GM23338 (cell line): ENCODE results near the gene UGT2B17. TPM values are rescaled to one million over a fixed set of nuclear protein-coding genes. Genes with fewer than 3 reads are reported as not detected.

Experiments
- ATAC-seq: fragments of 200-7000 bp; cut with Tn5 transposase; 3 replicates; pipeline ENCODE4 v1.9.1; 2020
- DNase-seq: peaks from one replicate; pipeline ENCODE4 v3.0.0-alpha.2; 2015; ENCODE audit warnings: low spot score
- H2AFZ ChIP-seq: fragments of 200-600 bp; sonication (generic); 2 replicates; pipeline ENCODE4 v1.8.0; 2016; ENCODE audit warnings: antibody characterized with exemption, mild to moderate bottlenecking, moderate library complexity
- H3F3A ChIP-seq: fragments of 200-600 bp; sonication (generic); replicated peaks from 2 replicates; pipeline ENCODE4 v1.8.0; 2017; ENCODE audit warnings: antibody characterized with exemption, mixed run types, low read depth
- H3K27ac ChIP-seq: fragments of 200-600 bp; sonication (generic); 2 replicates; pipeline ENCODE4 v1.6.1; 2016; ENCODE audit warnings: low read depth
- H3K27me3 ChIP-seq: fragments of 200-600 bp; sonication (generic); 2 replicates; pipeline ENCODE4 v1.8.0; 2016; ENCODE audit warnings: mild to moderate bottlenecking, mixed run types, moderate library complexity; ENCODE audit not compliant: insufficient read depth
- H3K36me3 ChIP-seq: fragments of 200-600 bp; sonication (generic); 2 replicates; pipeline ENCODE4 v1.8.0; 2016; ENCODE audit warnings: mild to moderate bottlenecking; ENCODE audit not compliant: insufficient read depth
- H3K4me1 ChIP-seq: fragments of 200-600 bp; sonication (generic); 2 replicates; pipeline ENCODE4 v1.8.0; 2016; ENCODE audit warnings: mild to moderate bottlenecking, moderate library complexity; ENCODE audit not compliant: insufficient read depth
- H3K4me2 ChIP-seq: fragments of 200-600 bp; sonication (generic); 2 replicates; pipeline ENCODE4 v1.7.1; 2017; ENCODE audit warnings: mixed run types
- H3K4me3 ChIP-seq: fragments of 200-600 bp; sonication (generic); 2 replicates; pipeline ENCODE4 v1.6.1; 2016; ENCODE audit warnings: mixed run types
- H3K79me2 ChIP-seq: fragments of 200-600 bp; sonication (generic); replicated peaks from 2 replicates; pipeline ENCODE4 v1.8.0; 2017; ENCODE audit warnings: mild to moderate bottlenecking; ENCODE audit not compliant: insufficient read depth
- H3K9me2 ChIP-seq: fragments of 200-600 bp; sonication (generic); 2 replicates; pipeline ENCODE4 v1.8.0; 2017; ENCODE audit not compliant: insufficient read depth
- H4K20me1 ChIP-seq: fragments of 200-600 bp; sonication (generic); replicated peaks from 2 replicates; pipeline ENCODE4 v1.8.0; 2017; ENCODE audit warnings: mild to moderate bottlenecking; ENCODE audit not compliant: insufficient read depth
- H3K27ac Mint-ChIP-seq: 2 replicates; pipeline ENCODE4 v1.8.0; 2020; ENCODE audit warnings: inconsistent platforms, mild to moderate bottlenecking, moderate library complexity, mixed read lengths
- H3K27me3 Mint-ChIP-seq: 3 replicates; pipeline ENCODE4 v1.8.0; 2022; ENCODE audit warnings: low read depth, mild to moderate bottlenecking, moderate library complexity, mixed read lengths, inconsistent platforms; ENCODE audit not compliant: insufficient read depth, poor library complexity
- H3K36me3 Mint-ChIP-seq: 3 replicates; pipeline ENCODE4 v1.8.0; 2021; ENCODE audit warnings: low read depth, mild to moderate bottlenecking, inconsistent platforms, moderate library complexity, mixed read lengths
- H3K4me1 Mint-ChIP-seq: 3 replicates; pipeline ENCODE4 v1.8.0; 2020; ENCODE audit warnings: mild to moderate bottlenecking, inconsistent platforms, mixed read lengths
- H3K4me3 Mint-ChIP-seq: 3 replicates; pipeline ENCODE4 v1.8.0; 2021; ENCODE audit warnings: moderate library complexity, mild to moderate bottlenecking, inconsistent platforms, mixed read lengths
- H3K9me3 Mint-ChIP-seq: 3 replicates; pipeline ENCODE4 v1.8.0; 2020; ENCODE audit warnings: moderate library complexity, mild to moderate bottlenecking, inconsistent platforms, mixed read lengths
- CREB1 ChIP-seq: fragments of 250-450 bp; sonication (Bioruptor Pico); IDR thresholded peaks from 2 replicates; pipeline ENCODE4 v1.5.0; 2020; ENCODE audit warnings: low read depth, mild to moderate bottlenecking, moderate library complexity
- ETS1 ChIP-seq: IDR thresholded peaks from 2 replicates; pipeline ENCODE4 v1.6.1; 2016; ENCODE audit warnings: antibody characterized with exemption
- EZH2 ChIP-seq: fragments of 200-600 bp; sonication (generic); IDR thresholded peaks from one replicate; pipeline ENCODE4 v1.8.0; 2017; ENCODE audit warnings: antibody characterized with exemption, mild to moderate bottlenecking, low read depth; ENCODE audit not compliant: unreplicated experiment
- EZH2phosphoT487 ChIP-seq: fragments of 200-600 bp; sonication (generic); IDR thresholded peaks from one replicate; pipeline ENCODE4 v1.8.1; 2018; ENCODE audit warnings: antibody characterized with exemption; ENCODE audit not compliant: unreplicated experiment
- JUNB ChIP-seq: IDR thresholded peaks from one replicate; pipeline ENCODE4 v1.6.1; 2016; ENCODE audit warnings: antibody characterized with exemption; ENCODE audit not compliant: unreplicated experiment
- NANOG ChIP-seq: IDR thresholded peaks from 2 replicates; pipeline ENCODE4 v1.6.1; 2016; ENCODE audit warnings: antibody characterized with exemption, borderline replicate concordance
- POLR2AphosphoS5 ChIP-seq: IDR thresholded peaks from 2 replicates; pipeline ENCODE4 v1.6.1; 2016; ENCODE audit warnings: antibody characterized with exemption, low read depth
- STAT1 ChIP-seq: IDR thresholded peaks from one replicate; pipeline ENCODE4 v1.6.1; 2016; ENCODE audit warnings: antibody characterized with exemption; ENCODE audit not compliant: unreplicated experiment
- ZNF114 ChIP-seq: fragments of 250-450 bp; sonication (Bioruptor Pico); IDR thresholded peaks from 2 replicates; pipeline ENCODE4 v1.5.0; 2020; ENCODE audit warnings: mild to moderate bottlenecking, moderate library complexity
- ZNF331 ChIP-seq: fragments of 250-450 bp; sonication (Bioruptor Pico); IDR thresholded peaks from 2 replicates; pipeline ENCODE4 v1.5.0; 2020; ENCODE audit warnings: low read depth, mild to moderate bottlenecking, moderate library complexity
- ZNF462 ChIP-seq: fragments of 250-450 bp; sonication (Bioruptor Pico); IDR thresholded peaks from 2 replicates; pipeline ENCODE4 v1.5.0; 2020; ENCODE audit warnings: mild to moderate bottlenecking, moderate library complexity
- polyA plus RNA-seq: library from polyadenylated mRNA; unstranded; fragments of >200 nt; fragmentation: Nextera tagmentation; extraction: Ambion mirVana; gene quantifications from 2 replicates; pipeline ENCODE4 v1.2.1, GENCODE V29; 2016
- total RNA-seq: library from RNA; depleted of rRNA; stranded (reverse); fragments of >200 nt; shearing (Covaris generic); gene quantifications from 2 replicates; pipeline ENCODE4 v1.2.3, GENCODE V29; 2014
- TF ChIP-seq, protein P1 (sequence below): IDR thresholded peaks from one replicate; pipeline ENCODE4 v1.6.1; 2018; ENCODE audit warnings: antibody characterized with exemption; ENCODE audit not compliant: unreplicated experiment
- TF ChIP-seq, protein P2 (sequence below), 2 experiments: fragments of 200-600 bp in 1 of 2; sonication (generic) in 1 of 2; conservative IDR thresholded peaks; 2 replicates each; pipeline versions ENCODE4 v1.5.1 to v1.6.1; 2016 to 2017; ENCODE audit warnings: antibody characterized with exemption in 2 of 2, low read depth in 2 of 2, mild to moderate bottlenecking in 2 of 2, moderate library complexity in 1 of 2

The UGT2B17 gene
- total and polyA plus RNA-seq, 2 experiments from 2014 or later = not detected

DNA sequence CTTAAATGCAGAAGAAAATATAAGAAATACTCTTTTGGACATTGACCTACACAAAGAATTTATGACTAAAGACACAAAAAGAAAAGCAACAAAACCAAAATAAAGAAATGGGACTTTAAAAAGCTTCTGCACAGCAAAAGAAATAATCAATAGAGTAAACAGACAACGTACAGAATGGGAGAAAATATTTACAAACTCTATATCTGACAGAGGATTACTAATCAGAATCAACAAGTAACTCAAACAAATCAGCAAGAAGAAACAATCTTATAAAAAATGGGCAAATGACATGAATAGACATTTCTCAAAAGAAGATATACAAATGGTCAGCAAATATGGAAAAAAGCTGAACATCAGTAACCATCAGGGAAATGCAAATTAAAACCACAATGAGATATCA, 37.6 kb upstream of the UGT2B17 start:
- H3K36me3 Mint-ChIP-seq = no peaks in the 10 kb centered on the region
- Histone ChIP-seq H2AFZ (no peak overlapping the region), H3K9me2 (no peaks in the 10 kb centered on the region), H3K27ac (no peak overlapping the region), H3F3A (no peaks in the 10 kb centered on the region), H3K4me2 (no peak overlapping the region), H4K20me1 (no peaks in the 10 kb centered on the region), H3K27me3 (no peaks in the 10 kb centered on the region), H3K79me2 (no peaks in the 10 kb centered on the region), H3K4me1 (no peaks in the 10 kb centered on the region), H3K36me3 (no peaks in the 10 kb centered on the region), H3K4me3 (no peak overlapping the region)
- H3K4me3 Mint-ChIP-seq = no peak overlapping the region
- ATAC-seq (no peak), DNase-seq (no peak)
- H3K9me3 Mint-ChIP-seq = no peaks in the 10 kb centered on the region
- peaks cover 6% of the 10 kb centered on the region for H3K27me3 Mint-ChIP-seq
- no peak overlapping the region for H3K27ac Mint-ChIP-seq
- no peaks in the 10 kb centered on the region for H3K4me1 Mint-ChIP-seq
- TF ChIP-seq EZH2phosphoT487 (no peak), STAT1 (no peak), EZH2 (no peak), POLR2AphosphoS5 (no peak), CREB1 (CRISPR knock-in tag) (no peak), ZNF331 (CRISPR knock-in tag) (no peak), JUNB (no peak), ETS1 (no peak), ZNF114 (no peak), NANOG (no peak), ZNF462 (CRISPR knock-in tag) (no peak)
- TF ChIP-seq, protein P1, sequence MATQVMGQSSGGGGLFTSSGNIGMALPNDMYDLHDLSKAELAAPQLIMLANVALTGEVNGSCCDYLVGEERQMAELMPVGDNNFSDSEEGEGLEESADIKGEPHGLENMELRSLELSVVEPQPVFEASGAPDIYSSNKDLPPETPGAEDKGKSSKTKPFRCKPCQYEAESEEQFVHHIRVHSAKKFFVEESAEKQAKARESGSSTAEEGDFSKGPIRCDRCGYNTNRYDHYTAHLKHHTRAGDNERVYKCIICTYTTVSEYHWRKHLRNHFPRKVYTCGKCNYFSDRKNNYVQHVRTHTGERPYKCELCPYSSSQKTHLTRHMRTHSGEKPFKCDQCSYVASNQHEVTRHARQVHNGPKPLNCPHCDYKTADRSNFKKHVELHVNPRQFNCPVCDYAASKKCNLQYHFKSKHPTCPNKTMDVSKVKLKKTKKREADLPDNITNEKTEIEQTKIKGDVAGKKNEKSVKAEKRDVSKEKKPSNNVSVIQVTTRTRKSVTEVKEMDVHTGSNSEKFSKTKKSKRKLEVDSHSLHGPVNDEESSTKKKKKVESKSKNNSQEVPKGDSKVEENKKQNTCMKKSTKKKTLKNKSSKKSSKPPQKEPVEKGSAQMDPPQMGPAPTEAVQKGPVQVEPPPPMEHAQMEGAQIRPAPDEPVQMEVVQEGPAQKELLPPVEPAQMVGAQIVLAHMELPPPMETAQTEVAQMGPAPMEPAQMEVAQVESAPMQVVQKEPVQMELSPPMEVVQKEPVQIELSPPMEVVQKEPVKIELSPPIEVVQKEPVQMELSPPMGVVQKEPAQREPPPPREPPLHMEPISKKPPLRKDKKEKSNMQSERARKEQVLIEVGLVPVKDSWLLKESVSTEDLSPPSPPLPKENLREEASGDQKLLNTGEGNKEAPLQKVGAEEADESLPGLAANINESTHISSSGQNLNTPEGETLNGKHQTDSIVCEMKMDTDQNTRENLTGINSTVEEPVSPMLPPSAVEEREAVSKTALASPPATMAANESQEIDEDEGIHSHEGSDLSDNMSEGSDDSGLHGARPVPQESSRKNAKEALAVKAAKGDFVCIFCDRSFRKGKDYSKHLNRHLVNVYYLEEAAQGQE = no peak
- TF ChIP-seq, protein P2, sequence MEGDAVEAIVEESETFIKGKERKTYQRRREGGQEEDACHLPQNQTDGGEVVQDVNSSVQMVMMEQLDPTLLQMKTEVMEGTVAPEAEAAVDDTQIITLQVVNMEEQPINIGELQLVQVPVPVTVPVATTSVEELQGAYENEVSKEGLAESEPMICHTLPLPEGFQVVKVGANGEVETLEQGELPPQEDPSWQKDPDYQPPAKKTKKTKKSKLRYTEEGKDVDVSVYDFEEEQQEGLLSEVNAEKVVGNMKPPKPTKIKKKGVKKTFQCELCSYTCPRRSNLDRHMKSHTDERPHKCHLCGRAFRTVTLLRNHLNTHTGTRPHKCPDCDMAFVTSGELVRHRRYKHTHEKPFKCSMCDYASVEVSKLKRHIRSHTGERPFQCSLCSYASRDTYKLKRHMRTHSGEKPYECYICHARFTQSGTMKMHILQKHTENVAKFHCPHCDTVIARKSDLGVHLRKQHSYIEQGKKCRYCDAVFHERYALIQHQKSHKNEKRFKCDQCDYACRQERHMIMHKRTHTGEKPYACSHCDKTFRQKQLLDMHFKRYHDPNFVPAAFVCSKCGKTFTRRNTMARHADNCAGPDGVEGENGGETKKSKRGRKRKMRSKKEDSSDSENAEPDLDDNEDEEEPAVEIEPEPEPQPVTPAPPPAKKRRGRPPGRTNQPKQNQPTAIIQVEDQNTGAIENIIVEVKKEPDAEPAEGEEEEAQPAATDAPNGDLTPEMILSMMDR (conservative IDR thresholded peaks at IDR 0.05; ENCODE audit: low read depth in 2 of 2) = no peak
